ENCODE data around the gene NECAP2.
"Not testable (repeated sequence)": the region's sequence is repeated elsewhere in the genome, so short reads cannot be mapped to it uniquely, and the experiment has no call there.

The NECAP2 gene

DNA sequence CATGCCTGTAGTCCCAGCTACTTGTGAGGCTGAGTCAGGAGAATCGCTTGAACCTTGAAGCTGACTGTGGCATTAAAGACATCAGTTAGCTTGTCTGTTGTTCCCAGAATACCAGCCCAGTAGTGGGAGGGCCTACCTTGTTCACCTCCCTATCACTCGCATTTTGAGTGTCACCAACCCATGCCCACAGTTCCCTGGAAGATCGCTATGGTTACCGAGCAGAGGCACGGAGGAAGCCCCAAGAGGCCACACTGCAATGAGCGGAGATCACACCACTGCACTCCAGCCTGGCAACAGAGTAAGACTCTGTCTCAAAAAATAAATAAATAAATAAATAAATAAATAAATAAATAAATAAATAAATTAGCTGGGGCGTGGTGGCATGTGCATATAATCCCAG lies 52.4 kb downstream of the NECAP2 start:
- DNase-seq (ENCODE audit: extremely low read depth in 1 of 2, low read depth in 1 of 2): not testable (repeated sequence)

DNA sequence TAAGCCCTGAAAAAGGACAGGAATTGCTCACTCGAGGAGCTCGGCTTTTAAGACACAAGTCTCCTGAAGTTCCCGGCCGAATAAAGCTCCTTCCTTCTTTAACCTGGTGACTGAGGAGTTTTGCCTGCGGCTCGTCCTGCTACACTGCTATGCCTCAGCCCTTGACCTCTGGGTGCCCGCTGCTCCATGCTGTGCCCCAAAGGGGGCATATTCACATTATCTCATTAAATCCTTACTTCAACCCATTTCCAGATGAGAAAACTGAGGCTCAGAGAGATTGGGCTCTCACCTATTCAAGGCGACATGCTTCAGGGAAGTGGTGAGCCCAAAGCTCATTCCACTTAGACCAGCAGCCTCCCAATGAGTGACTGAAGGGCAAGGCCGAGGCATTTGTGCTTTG lies 53.2 kb downstream of the NECAP2 start:
- not testable (repeated sequence) for DNase-seq (ENCODE audit: extremely low read depth in 1 of 2, low read depth in 1 of 2)

DNA sequence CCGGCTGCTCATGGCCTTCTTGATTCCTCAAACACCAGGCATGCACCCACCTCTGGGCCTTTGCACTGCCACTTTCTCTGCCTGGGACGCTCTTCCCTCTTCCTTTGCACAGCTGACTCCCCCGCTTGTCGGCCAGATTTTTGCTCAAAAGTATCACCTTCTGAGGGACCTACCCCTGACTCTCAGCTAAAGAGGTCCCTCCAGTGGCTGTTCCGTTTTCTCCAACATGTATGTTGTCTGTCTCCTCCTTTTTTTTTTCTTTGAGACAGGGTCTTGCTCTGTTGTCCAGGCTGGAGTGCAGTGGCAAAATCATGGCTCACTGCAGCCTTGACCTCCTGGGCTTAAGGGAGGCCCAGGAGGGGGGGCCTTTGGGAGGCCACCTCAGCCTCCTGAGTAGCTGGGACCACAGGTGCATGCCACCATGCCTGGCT lies 57.0 kb downstream of the NECAP2 start:
- DNase-seq (ENCODE audit: extremely low read depth in 1 of 2, low read depth in 1 of 2): not testable (repeated sequence)

DNA sequence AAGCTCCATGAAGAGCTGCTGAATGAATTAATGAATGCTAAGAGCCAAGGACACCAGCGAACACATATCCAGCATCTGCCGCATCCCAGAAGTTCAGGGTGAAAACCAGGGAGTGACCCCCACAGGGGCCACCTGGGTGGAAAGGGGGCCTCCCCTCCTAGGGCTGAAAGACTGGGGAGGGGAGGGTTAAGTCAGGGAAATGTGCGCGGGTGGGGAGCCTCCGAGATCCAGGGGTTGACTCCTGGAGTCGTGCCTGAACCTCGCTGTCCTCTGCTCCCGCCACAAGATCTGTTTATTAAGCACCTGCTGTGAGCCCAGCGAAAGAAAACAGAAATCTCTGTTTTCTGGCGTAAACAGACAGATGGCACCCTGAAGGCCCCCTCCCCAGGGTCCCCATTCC lies 57.5 kb downstream of the NECAP2 start:
- not testable (repeated sequence) for DNase-seq (ENCODE audit: extremely low read depth in 1 of 2, low read depth in 1 of 2)

DNA sequence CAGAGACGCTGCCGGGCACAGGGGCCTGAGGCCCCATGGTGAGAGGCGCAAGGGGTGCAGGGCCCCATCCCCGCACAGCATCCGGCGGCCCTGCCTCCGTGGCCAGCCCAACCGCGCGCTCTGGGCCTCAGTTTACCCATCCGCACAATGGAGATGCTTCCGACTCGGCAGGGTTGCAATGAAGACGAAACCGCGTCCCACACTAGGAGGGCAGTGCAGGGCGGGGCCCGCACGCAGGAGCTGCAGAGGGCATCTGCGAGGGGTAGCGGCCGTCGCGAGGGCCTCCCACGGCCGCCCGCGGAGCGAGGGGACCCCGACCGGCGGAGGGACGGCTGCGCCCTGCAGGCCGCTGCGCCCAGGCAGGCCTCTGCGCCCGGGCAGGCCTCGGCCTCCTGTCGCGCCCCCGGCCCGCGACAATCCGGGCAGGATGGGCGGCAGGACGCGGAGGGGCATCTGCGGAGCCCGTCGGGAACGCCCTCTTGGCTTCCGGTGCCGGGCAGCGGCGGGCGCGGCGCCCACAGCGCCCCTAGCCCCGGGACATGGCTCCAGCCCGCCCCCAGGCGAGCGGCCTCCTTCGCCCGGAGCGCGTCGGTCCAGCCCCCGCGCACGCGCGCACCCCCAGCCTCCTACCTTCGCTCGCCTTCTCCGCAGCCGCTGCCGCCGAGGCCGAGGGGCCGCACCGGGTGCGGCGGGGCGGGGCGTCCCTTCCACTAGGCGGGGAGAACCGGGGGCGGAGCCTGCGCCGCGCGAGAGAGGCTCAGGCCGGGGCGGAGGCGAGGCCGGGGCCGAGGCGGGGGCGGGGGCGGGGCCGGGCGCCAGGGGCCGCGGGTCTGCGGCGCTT lies 58.3 kb downstream of the NECAP2 start:
- DNase-seq (ENCODE audit: extremely low read depth in 1 of 2, low read depth in 1 of 2): peak; percentile 42 to 80

DNA sequence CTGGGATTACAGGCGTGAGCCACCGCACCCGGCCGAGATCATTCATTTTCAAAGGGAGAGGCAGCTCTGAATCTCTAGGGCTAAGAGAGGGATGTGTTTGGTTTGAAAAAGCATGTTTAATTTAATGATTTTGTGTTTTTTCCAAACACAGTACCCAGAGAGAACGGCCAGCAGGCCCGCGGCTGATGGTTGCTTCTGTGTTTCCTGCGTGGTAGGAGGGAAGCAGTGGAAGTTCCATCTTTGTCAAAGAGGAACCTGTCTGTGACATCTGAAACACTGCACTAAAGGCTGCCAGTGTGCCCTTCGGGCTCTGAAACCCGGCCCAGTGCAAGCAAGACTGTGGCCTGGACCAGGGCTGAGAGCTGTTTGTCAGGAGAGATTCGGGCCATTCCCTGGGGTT lies 59.9 kb downstream of the NECAP2 start:
- not testable (repeated sequence) for DNase-seq (ENCODE audit: extremely low read depth in 1 of 2, low read depth in 1 of 2)

DNA sequence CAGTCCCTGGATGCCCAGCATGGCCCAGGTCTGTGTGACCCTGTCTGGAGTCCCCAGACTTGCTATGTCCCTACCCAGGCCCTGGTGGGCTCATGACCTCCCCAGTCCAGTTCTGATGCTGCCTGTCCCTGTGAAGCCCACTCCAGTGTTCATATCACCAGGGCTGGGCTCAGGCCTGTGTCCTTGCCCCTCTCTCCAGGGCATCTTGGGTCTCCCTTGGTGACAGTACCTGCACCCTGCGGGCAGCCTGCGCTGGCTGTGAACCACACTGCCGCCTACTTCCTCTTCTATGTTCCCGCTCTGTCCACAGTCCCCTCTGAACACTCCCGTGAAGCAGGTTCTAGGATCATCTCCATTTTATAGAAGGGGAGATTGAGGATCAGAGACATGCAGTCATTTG lies 60.5 kb downstream of the NECAP2 start:
- not testable (repeated sequence) for DNase-seq (ENCODE audit: extremely low read depth in 1 of 2, low read depth in 1 of 2)

DNA sequence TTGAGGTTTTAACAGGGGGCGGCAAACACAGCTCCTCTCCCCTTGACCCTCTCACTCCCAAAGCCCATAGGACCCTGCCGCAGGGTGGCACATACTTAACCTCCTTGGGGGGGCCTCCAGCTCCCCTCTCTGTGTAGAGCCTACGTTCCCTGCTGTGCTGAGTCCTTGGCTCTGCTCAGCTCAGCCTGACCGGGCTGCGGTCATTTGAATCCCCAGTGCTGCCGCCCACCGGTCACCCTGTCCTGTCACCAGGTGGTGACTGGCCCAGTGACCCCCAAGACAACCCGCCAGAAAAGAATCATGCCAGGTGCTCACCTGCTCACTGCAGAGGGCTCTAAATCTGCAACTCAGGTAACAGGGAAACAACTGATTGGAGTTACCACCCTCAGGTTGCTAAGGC lies 60.9 kb downstream of the NECAP2 start:
- DNase-seq (ENCODE audit: extremely low read depth in 1 of 2, low read depth in 1 of 2): not testable (repeated sequence)

DNA sequence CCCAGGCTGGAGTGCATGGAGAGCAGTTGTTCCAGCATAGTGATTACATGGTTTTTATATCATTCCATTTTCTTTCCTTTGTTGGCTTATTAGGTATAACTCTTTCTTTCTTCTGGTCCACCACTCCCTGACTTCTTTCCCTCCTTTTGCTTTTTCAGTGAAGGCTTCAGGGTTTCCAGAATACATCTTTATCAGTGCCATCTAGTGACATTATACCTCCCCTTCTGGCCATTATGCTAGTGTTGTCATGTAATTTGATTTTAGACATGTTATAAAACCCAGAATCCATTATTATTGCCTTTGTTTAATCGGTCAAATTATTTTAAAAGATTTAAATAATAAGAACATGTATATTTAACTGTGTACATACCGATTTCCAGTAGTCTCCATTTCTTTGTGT lies 63.0 kb downstream of the NECAP2 start:
- no peak for DNase-seq (ENCODE audit: extremely low read depth in 1 of 2, low read depth in 1 of 2)

DNA sequence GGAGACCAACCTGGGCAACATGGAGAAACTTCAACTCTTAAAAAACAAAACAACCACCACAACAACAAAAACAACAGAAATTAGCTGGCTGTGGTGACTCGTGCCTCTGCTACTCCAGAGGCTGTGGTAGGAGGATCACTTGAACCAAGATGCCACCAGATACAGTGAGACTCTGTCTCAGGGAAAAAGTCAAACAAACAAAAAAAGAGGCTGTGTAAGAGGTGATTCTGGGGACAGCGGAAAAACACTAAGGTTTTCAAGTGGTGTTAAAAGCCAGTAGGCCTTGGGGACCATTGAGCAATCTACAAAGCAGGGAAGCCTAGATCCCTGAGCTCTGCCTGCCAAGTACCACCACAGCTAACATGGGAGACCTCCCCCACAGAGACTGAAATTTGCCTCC lies 65.3 kb downstream of the NECAP2 start:
- not testable (repeated sequence) for DNase-seq (ENCODE audit: extremely low read depth in 1 of 2, low read depth in 1 of 2)

DNA sequence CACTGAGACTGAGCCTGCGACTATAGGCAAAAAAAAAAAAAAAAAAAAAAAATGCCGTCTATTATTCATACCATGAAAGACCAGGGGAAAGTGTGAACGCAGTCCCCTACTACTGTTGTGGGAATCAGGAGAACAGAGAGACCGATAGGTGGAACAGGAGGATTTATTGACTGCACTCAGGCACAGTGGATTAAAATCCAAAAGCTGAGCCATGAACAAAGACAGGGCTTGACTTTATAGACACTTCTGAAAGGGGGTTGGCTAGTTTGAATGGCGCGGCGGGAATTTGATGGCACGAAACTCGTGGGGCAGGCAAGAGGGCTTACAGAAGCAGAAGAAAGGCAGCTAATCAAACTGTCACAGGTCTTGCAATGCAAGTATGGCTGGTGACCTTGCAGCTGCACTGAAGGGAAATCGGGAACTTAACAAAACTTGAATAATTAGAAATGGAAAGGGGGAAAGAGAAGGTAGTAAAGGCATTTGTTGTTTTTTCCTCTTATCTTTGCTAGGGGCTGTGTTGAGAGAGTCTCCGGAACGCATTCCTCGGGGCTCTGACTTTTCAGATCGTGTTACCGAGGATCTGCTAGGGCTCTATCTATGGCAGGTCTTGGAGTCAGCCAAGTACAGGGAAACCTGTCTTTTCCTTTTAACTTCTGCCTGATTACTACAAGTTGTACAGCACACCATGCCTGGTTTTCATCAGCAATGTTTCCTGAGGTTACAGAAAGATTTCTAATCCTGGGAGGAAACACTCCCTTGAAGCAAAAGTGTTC lies 66.0 kb downstream of the NECAP2 start:
- not testable (repeated sequence) for DNase-seq (ENCODE audit: extremely low read depth in 1 of 2, low read depth in 1 of 2)

DNA sequence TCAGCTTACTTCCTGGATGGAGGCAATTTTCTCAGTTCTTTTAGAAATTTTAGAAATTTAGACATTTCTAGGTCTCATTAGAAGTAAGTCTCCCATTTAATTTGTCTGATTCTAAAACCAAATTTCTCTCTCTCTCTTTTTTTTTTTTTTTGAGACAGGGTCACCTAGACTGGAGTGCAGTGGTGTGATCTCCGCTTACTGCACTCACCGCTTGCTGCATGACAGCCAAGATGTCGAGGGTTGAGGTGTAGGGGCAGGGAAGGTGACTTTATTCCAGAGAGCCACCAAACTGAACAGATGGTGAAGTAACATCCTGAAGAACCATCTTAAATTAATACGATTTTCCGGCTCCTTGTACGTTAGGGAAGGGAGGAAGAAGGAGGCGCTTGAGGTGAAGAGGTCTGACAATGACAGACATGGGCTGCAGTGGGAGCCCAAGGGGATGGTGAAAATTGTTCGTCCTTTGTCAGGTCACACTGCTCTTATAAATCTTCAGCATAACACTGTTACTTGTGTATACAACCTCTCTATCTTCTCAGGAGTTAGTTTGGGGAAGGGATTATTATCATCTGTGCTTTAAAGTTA lies 68.4 kb downstream of the NECAP2 start:
- not testable (repeated sequence) for DNase-seq (ENCODE audit: extremely low read depth in 1 of 2, low read depth in 1 of 2)

Data from activated CD8-positive, alpha-beta memory T cell treated with anti-CD3 and anti-CD28 coated beads for 1 hour (primary cell).